Sigmoid colon (tissue), 4 donors: ENCODE results near the gene SCAF11.

Experiments used
- EP300 ChIP-seq, 4 donors: sonication (generic); formaldehyde crosslinking; IDR thresholded peaks; one replicate each; pipeline ENCODE4 v1.6.1; 2017; ENCODE audit warnings: antibody characterized with exemption in 4 of 4
- POLR2AphosphoS5 ChIP-seq, 4 donors: sonication (generic); formaldehyde crosslinking; IDR thresholded peaks; one replicate each; pipeline ENCODE4 v1.6.1; 2017; ENCODE audit warnings: antibody characterized with exemption in 4 of 4
- TF ChIP-seq, protein P1 (sequence below), 4 experiments: fragments of 450-650 bp in 3 of 4; fragments of 200-600 bp in 1 of 4; IDR thresholded peaks; one replicate each; pipeline ENCODE4 v1.5.1; 2016 to 2019; ENCODE audit warnings: antibody characterized with exemption in 4 of 4, mild to moderate bottlenecking in 3 of 4, moderate library complexity in 2 of 4

DNA sequence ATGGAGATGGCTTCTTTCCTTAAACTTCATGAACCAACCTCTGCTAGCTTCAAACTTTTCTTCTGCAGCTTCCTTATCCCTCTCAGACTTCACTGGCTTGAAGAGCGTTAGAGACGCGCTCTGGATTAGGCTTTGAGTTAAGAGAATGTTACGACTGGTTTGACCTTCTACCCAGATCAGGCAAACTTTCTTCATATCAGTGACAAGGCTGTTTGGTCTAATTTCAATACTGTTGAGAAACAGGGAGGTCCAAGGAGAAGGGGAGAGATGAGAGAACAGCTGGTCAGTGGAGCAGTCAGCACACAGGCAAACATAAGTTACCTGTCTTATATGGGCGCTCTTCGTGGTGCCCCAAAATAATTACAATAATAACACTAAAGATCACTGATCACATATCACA, 14.9 kb downstream of the SCAF11 start:
- TF ChIP-seq, protein P1, sequence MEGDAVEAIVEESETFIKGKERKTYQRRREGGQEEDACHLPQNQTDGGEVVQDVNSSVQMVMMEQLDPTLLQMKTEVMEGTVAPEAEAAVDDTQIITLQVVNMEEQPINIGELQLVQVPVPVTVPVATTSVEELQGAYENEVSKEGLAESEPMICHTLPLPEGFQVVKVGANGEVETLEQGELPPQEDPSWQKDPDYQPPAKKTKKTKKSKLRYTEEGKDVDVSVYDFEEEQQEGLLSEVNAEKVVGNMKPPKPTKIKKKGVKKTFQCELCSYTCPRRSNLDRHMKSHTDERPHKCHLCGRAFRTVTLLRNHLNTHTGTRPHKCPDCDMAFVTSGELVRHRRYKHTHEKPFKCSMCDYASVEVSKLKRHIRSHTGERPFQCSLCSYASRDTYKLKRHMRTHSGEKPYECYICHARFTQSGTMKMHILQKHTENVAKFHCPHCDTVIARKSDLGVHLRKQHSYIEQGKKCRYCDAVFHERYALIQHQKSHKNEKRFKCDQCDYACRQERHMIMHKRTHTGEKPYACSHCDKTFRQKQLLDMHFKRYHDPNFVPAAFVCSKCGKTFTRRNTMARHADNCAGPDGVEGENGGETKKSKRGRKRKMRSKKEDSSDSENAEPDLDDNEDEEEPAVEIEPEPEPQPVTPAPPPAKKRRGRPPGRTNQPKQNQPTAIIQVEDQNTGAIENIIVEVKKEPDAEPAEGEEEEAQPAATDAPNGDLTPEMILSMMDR (IDR thresholded peaks at IDR 0.05) = no peak
- TF ChIP-seq EP300 (IDR thresholded peaks at IDR 0.05) (no peak), POLR2AphosphoS5 (IDR thresholded peaks at IDR 0.05) (no peak)
